Measurements from ENCODE around the gene ELP1.
"Not testable (repeated sequence)": the region's sequence is repeated elsewhere in the genome, so short reads cannot be mapped to it uniquely, and the experiment has no call there.

DNA sequence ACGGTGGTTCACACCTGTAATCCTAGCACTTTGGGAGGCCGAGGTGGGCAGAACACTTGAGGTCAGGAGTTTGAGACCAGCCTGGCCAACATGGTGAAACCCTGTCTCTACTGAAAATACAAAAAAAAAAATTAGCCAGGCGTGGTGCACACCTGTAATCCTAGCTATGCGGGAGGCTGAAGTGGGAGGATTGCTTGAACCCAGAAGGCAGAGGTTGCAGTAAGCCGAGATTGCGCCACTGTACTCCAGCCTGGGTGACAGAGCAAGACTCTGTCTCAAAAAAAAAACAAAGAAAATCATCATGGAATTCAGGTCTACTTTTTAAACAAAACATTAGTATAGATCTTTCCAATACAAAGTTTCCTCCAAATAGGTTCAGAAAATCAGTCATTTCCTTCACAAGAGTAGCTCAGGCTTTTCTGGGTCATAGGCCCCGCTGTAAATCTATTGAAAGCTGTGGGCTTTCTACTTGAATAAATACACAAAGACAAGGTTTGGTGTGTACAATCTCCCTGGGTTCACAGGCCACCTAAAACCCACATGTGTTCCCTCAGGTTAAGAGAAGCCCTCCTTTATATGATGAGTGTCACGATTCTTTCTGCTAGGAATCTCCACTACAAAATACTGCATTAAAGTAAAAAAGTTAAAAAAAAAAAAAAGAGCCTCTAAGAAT lies 34.8 kb downstream of the ELP1 start:
- TF ChIP-seq, protein P1, sequence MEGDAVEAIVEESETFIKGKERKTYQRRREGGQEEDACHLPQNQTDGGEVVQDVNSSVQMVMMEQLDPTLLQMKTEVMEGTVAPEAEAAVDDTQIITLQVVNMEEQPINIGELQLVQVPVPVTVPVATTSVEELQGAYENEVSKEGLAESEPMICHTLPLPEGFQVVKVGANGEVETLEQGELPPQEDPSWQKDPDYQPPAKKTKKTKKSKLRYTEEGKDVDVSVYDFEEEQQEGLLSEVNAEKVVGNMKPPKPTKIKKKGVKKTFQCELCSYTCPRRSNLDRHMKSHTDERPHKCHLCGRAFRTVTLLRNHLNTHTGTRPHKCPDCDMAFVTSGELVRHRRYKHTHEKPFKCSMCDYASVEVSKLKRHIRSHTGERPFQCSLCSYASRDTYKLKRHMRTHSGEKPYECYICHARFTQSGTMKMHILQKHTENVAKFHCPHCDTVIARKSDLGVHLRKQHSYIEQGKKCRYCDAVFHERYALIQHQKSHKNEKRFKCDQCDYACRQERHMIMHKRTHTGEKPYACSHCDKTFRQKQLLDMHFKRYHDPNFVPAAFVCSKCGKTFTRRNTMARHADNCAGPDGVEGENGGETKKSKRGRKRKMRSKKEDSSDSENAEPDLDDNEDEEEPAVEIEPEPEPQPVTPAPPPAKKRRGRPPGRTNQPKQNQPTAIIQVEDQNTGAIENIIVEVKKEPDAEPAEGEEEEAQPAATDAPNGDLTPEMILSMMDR (IDR thresholded peaks at IDR 0.05; ENCODE audit: borderline replicate concordance, extremely low read depth, low read length, poor library complexity, severe bottlenecking) = not testable (repeated sequence)
- not testable (repeated sequence) for TF ChIP-seq EZH2 (IDR thresholded peaks at IDR 0.05; ENCODE audit: borderline replicate concordance, low read depth, low read length, severe bottlenecking)

All from DND-41 (cell line).